Measurements from ENCODE around the gene NKX2-2.

DNA sequence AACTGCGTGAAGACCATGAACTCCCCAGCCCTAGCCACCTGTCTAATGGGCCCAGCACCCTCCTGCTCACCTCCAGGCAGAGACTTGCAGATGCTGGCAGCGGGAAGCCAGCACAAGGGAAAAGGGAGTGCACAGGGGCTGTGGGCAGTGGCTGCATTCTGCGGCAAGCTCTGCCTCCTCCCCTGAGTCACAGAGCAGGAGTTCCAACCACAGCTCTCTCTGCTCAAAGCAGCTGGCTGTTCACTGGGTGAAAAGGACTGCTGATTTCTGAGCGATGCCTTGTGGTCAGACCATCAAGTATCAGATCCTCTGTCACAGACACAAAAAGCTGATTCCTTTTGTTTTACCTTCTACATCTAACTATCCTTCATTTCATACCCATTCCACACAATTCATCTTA, 10.5 kb downstream of the NKX2-2 start:
- TF ChIP-seq EZH2 (IDR thresholded peaks at IDR 0.05; ENCODE audit: borderline replicate concordance, low read depth, low read length, poor library complexity, severe bottlenecking): no peak
- TF ChIP-seq, protein P1, sequence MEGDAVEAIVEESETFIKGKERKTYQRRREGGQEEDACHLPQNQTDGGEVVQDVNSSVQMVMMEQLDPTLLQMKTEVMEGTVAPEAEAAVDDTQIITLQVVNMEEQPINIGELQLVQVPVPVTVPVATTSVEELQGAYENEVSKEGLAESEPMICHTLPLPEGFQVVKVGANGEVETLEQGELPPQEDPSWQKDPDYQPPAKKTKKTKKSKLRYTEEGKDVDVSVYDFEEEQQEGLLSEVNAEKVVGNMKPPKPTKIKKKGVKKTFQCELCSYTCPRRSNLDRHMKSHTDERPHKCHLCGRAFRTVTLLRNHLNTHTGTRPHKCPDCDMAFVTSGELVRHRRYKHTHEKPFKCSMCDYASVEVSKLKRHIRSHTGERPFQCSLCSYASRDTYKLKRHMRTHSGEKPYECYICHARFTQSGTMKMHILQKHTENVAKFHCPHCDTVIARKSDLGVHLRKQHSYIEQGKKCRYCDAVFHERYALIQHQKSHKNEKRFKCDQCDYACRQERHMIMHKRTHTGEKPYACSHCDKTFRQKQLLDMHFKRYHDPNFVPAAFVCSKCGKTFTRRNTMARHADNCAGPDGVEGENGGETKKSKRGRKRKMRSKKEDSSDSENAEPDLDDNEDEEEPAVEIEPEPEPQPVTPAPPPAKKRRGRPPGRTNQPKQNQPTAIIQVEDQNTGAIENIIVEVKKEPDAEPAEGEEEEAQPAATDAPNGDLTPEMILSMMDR (conservative IDR thresholded peaks at IDR 0.05; ENCODE audit: low read depth, low read length): no peak
